Activated gamma-delta T cell treated with Interleukin-2 at 50 U/mL for 16 hours (primary cell): ENCODE measurements around the gene EXD3.
A peak's percentile ranks its signal among the peaks of the same experiment; 100 is the strongest.
"Not testable (repeated sequence)": the region's sequence is repeated elsewhere in the genome, so short reads cannot be mapped to it uniquely, and the experiment has no call there.

ENCODE experiments used
- DNase-seq: peaks from one replicate; pipeline ENCODE4 v3.0.0-alpha.2; 2020

Gene EXD3

DNA sequence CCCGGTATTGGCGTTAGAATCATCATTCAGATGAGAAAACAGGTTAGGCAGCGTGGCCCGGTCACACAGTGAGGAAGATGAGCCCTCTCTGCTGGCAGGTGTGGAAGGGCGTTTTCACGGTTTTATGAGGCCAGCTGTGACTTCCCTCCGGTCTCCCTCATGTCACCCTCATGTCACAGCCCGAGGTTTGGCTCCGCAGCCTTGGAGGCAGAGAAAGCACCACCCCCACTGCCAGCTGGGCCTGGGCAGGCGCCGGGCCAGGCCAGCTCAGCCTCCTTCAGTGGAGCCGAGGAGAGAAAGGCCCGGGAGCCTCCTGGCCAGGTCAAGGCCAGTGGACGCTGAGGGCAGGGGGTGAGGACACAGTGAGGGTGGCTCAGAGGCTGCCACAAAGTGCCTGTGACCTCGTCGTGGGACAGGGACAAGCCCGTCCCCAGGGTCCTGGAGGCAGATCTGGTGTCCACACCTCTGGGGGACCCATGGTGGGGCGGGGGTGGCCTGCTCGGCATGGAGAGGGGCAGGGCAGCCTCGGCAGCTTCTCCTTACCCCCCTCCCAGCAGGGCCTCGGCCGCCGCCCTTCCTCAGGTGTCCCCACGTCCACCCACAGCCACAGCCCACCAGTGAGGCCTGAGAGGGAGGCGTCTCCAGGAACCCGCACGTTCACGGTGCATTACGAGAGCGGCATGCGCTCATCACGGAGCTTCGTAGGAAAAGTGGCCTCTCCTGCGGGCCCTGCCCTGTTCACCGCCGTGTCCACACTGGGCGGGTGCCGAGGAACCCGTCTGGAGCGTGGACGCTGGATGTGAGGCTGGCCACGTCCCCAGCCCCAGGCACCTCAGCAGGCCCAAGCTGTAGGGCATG lies 32.2 kb downstream of the EXD3 start:
- no peak for DNase-seq

- DNase-seq, result no peak
These were observed 33.6 kb downstream of the EXD3 start for GRCh38 chr9:137389428-137389746.

GRCh38 chr9:137388589-137389427 lies 34.2 kb downstream of the EXD3 start:
- DNase-seq, result no peak

DNA sequence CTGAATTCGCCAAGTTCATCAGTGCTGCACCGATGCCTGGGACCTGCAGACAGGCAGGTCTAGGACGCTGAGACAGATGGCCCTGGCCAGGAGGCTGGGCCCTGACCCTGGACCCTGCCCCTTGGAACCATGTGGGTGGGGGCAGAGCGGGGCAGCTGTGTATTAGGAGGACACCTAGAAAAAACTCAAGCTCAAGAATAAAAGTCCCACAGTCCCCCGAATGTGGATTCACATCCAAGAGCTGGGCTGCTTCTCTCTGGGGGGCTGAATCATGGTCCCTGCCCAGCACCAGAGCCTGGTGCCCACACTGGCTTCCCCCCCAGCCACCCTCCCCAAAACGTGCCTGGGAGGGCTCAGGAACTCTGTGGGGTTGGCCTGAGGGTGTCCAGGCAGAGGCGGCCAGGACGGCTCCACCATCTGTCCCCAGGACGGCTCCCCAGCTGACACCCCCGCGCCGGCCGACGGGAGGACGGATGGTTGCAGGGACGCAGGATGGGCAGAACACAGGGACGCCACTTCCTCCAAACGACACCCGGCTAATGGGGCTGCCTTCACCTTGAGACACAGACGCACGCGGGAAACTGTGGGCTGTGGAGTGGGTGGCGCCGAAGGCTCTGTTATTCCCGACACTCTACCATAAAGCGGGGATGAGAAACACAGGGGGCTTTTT lies 34.9 kb downstream of the EXD3 start:
- no peak for DNase-seq

- DNase-seq, result peak; percentile 69
These were observed 35.7 kb downstream of the EXD3 start for GRCh38 chr9:137387114-137387890.

DNA sequence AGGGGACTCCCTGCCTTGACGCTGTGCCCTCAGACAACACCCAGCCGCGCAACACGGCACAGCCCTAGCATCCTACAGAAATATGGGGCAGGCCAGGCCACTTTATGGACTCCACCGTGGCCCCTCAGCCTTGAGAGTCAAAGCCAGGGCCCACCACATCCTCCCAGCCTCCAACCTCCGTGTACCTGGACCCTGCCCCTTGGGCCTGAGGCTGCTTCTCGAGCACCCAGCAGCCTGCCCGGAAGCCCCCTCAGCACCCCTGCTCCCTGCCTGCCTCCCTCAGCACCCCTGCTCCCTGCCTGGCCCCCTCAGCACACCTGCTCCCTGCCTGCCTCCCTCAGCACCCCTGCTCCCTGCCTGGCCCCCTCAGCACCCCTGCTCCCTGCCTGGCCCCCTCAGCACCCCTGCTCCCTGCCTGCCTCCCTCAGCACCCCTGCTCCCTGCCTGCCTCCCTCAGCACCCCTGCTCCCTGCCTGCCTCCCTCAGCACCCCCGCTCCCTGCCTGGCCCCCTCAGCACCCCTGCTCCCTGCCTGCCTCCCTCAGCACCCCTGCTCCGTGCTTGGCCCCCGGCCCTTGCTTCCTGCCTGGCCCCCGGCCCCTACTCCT lies 36.4 kb downstream of the EXD3 start:
- not testable (repeated sequence) for DNase-seq

DNA sequence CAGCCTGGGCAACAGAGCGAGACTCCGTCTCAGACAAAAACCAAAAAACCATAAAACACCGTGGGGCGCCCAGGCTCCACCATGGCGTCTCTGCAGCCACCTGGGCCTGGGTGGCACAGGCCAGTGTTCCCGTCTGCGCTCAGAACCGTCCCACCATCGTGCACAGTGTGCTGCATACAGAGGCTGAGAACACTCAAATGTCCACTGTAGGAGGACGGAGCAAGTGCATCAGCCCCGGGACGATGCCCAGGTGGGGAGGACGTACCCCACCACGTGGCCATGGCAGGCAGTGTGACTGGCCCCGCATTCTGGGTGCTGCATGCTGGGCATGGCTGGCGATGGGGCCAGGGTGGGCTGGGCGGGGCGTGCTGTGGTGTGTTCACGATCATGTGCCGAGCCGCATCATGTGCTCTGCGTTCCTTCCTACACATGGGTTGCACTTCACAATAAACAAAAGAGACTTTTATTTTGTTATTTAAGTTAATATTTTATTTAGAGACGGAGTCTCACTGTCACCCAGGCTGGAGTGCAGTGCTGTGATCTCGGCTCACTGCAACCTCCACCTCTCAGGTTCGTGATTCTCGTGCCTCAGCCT lies 37.8 kb downstream of the EXD3 start:
- no peak for DNase-seq

GRCh38 chr9:137383784-137384756 lies 38.9 kb downstream of the EXD3 start:
- no peak for DNase-seq

- no peak for DNase-seq
These were observed 39.7 kb downstream of the EXD3 start for GRCh38 chr9:137383081-137383783.

GRCh38 chr9:137382444-137383080 lies 40.4 kb downstream of the EXD3 start:
- DNase-seq, result no peak

DNA sequence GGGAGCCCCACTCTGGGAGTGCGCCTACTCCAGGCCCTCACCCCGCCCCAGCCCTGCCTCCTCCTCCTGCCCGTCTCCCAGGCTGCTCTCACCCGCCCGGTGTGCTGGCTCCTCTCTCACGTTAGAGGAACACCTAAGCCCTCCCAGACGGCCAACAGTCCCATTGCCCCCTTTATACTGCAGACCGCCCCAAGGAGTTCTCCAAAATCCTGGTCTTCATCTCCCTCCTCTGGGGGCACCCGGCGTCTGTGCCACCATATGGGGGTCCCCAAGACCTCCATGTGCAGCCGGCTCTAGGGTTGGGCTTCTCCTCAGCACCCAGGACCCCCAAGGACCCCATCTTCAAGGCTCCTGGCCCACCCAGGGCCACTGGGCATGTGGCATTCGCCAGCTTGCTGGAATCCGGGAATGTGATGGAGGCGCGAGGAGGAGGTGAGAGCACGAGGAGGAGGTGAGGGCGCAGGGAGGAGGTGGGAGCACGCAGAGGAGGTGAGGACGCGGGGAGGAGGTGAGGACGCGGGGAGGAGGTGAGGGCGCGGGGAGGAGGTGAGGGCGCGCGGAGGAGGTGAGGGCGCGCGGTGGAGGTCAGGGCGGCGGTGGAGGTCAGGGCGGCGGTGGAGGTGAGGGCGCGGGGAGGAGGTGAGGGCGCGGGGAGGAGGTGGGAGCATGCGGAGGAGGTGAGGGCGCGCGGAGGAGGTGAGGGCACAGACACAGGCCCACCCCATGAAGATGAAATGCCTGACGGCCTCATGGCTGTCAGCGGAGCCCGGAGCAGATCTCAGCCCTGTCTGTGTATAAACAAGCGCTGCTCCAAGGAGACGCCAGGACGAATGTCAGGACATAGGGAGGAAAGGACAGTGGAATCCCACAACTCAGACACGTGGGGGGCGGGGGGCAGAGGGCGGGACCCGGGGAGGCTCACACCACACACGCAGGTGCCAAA lies 41.2 kb downstream of the EXD3 start:
- DNase-seq, result no peak

- no peak for DNase-seq
These were observed 42.4 kb downstream of the EXD3 start for GRCh38 chr9:137380606-137381005.

- no peak for DNase-seq
These were observed 42.8 kb downstream of the EXD3 start for GRCh38 chr9:137380171-137380570.

DNA sequence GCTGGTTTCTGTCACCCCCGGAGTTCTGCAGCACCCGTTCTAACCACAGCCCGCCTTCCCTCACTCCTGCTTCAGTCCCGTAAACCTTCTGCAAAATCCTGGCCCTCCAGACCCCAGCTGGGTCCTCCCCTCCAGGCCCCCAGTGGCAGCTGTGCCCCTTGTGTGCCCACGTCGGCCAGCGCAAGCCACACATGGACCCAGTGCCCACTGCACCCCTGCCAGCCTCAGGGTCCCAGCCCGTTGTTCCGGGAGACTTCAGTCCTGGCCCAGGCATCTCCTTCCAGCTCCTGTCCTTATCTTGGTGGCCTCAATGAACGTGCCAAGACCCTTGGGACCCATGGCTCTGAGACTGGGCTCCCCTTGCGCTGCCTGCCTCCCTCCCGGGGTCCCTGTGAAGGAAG lies 43.2 kb downstream of the EXD3 start:
- DNase-seq, result no peak

- not testable (repeated sequence) for DNase-seq
These were observed 44.1 kb downstream of the EXD3 start for GRCh38 chr9:137378688-137379410.

- no peak for DNase-seq
These were observed 46.6 kb downstream of the EXD3 start for GRCh38 chr9:137376386-137376785.

DNA sequence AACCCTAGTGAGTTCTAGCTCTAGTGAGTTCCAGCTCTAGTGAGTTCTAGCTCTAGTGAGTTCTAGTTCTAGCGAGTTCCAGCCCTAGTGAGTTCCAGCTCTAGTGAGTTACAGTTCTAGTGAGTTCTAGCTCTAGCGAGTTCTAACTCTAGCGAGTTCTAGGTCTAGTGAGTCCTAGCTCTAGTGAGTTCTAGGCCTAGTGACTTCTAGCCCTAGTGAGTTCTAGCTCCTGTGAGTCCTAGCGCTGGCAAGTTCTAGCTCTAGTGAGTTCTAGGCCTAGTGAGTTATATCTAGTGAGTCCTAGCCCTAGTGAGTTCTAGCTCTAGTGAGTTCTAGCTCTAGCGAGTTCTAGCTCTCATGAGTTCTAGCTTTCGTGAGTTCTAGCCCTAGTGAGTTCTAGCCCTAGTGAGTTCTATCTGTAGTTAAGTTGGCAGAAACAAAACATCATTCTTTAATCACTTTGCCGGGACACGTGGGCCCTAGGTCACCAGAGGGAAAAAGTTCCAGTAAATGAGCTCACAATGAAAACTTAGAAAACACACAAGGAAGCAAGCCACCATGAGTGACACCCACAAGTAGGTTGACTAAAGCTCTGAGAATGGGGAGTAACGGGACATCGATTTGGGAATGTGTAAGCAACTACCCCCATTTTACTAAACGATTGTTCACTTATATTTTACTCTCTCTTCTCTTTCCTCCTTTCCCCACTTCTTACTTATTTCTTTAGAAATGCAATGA lies 47.5 kb downstream of the EXD3 start:
- no peak for DNase-seq
